Endothelial cell of umbilical vein (primary cell): ENCODE data around the gene ANG.

Experiments used
- CTCF ChIP-seq, 2 donors: IDR thresholded peaks; 1 replicate in 1 of 2; 2 replicates in 1 of 2; pipeline ENCODE4 v1.5.1; 2011; ENCODE audit warnings: low read length in 2 of 2, mild to moderate bottlenecking in 2 of 2, moderate library complexity in 2 of 2, control low read depth in 1 of 2, inconsistent platforms in 1 of 2, low read depth in 1 of 2; ENCODE audit not compliant: insufficient read depth in 1 of 2; ENCODE audit errors: extremely low read depth in 1 of 2
- FOS ChIP-seq: IDR thresholded peaks from 2 replicates; pipeline ENCODE4 v1.6.1; 2011; ENCODE audit warnings: mild to moderate bottlenecking, low read length, moderate library complexity, borderline replicate concordance; ENCODE audit not compliant: insufficient read depth
- GATA2 ChIP-seq: IDR thresholded peaks from 2 replicates; pipeline ENCODE4 v1.7.0; 2011; ENCODE audit warnings: low read depth, mild to moderate bottlenecking, moderate library complexity, mixed read lengths, low read length; ENCODE audit not compliant: insufficient read length, insufficient read depth
- POLR2A ChIP-seq: IDR thresholded peaks from 2 replicates; pipeline ENCODE4 v1.6.1; 2012; ENCODE audit warnings: low read depth, mild to moderate bottlenecking, control low read depth, low read length

DNA sequence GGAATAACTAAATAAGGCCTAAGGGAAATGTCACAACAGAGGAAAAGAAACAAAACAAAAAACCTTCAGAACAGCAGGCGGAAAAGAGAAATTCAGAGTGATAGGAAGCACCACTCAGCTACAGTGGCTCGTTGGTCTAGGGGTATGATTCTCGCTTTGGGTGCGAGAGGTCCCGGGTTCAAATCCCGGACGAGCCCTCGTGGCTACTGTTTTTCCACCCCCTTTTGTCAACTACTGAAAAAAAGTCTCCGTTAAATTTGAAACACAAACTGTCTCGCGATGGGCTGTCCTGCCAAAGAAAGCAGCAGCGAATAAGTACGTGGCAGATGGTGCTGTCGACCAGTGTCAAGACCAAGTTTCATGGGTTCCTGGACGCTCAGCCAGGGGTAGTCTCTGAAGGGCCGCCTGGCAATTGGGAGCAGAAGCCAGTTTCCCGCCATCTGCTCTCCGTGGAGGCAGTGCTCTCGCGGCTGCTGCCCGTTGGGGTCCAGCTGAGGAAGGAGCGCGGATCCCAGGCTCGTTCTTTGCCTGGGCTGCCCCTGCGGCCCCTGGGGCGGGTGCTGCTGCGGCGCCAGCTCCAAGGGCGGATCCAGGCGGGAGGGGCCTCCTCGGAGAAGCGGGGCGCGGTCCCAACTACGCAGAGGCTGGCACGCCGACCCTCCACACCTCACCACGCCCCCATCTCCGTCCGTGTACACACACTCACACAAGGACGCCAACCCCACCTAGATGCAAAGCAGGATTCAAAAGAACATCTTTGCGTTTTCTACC is 4.5 kb upstream of the ANG start, which contains the start of gene RNASE4:
- TF ChIP-seq GATA2 (no peak), POLR2A (peak; percentile 47), FOS (no peak), CTCF (IDR thresholded peaks at IDR 0.05; ENCODE audit: extremely low read depth in 1 of 2, insufficient read depth in 1 of 2, low read depth in 1 of 2, low read length in 2 of 2) (no peak)
